NCI-H1694 treated with DMSO at 0.1 percent for 48 hours (cell line): ENCODE measurements around the gene IGFBP5.

Source experiments
- DNase-seq: peaks from one replicate; lab custom pipeline; 2025; lab: John Stamatoyannopoulos, UW

The IGFBP5 gene

DNA sequence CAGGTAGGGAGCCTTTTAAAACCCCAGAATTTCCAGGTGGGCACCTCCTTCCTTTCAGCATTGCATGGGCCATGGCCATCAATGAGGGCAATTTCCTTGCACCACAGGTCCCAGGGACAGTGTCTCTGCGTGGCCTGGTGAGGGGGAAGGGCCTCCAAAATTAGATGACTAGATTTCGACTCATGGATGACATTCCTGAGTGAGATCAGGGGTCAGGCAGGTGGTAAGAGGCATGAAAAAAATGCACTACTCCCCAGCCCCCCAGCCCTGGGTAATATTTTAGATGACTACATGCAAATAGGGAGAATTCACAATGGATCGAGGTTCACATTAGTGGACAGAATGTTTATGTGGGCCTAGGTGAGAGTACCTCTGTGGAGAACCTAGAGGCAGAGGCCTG lies 19.0 kb upstream of the IGFBP5 start:
- DNase-seq = no peak

DNA sequence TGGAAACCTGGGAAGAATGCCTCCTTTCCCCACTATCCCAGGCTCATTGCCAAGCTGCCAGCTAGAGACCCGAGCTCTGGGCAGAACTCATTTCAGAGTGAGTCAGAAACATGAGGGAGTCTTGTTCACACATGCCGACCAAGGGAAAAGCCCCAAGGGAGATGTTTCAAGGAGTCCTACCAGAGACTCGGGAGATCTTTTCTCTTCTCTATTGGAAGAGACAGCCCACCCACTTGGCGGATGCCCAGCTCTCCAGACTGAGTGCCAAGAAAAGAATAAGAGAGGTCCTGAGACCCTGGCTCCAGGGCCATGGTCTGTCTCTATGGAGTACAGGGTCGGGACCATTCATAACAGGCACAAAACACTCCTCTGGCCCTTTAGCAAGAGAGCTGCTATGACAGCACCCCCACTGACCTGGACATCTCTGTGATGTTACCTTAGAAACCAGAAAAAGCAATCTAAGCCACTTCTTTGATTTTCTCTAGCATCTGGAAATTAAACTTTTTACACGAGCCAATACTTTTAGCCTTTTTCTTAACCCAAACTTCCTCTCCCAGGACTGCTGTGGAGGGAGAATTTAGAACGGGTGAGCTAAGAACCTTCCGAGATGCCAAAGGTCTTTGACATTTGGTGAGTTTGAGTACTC lies 18.5 kb upstream of the IGFBP5 start:
- peak; percentile 4 for DNase-seq

DNA sequence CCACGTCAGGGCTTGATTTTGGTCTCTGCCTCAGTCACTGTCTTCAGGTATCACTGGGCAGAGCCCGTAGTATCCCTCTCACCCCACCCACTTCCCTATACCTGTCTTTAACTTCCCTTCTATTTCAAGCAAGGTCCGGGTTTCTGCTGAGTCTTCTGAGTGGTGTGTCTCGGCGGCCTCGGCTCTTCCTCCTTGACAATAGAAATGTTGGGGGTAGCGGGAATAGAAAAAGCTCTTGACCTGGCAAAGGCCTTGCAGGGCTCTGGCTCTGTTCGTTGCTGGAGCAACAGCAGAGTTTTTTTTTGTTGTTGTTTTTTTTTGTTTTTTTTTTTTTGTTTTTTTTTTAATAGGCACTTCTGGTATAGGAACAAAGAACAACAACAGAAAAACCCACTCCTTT lies 16.0 kb upstream of the IGFBP5 start:
- no peak for DNase-seq

DNA sequence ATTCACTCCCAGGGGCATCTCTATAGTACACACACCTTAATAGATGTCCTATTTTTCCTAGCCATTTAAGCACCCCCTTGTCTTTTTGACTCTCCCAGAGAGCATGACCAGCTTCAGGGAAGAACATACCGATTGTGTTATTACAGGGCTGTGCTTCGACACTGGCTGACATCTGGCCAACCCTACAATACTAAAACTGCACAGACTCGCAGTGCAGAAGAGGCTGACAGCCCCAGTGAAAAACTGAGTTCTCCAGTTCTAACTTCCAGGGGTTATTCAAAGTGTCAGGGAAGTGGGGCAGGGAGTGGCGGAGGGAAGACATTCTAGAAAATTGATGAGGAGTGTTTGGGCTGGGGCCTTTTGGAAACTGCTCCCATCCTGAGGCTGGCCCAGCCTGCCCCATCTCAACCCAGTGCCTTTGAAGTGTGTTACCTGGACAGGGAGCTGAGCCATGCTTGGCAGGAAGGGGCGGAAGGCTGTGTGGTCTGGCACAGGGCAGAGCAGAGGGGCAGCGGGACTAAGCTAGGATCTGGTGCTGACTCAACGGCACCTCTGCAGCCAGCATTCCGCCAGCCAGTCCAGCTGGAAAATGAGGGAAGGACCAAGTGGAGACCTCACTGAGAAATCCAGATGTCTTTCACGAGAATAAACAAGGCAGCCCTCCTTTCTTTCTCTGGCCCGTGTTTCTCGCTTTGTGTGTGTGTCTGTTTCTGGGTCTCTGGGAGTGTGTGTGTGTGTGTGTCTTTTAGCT lies 15.4 kb upstream of the IGFBP5 start:
- DNase-seq = no peak

DNA sequence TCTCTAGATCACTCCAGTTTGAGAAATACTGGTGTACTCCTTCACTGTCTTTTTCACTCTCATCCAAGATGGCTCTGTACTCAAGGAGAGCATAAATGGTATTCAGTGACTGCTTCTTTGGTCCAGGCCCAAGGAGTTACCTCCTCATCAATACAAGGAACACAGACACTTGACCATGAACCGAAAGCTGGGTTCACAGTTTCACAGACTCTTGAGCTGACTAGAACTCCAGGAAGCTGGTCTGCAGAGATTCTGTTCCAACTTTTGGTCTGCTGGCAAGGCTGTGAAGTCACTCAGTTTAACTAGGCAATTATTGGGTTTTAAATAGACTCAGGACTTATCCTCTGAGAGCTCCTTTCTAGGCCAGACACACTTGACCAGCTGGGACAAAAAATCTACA lies 7.4 kb upstream of the IGFBP5 start:
- no peak for DNase-seq

DNA sequence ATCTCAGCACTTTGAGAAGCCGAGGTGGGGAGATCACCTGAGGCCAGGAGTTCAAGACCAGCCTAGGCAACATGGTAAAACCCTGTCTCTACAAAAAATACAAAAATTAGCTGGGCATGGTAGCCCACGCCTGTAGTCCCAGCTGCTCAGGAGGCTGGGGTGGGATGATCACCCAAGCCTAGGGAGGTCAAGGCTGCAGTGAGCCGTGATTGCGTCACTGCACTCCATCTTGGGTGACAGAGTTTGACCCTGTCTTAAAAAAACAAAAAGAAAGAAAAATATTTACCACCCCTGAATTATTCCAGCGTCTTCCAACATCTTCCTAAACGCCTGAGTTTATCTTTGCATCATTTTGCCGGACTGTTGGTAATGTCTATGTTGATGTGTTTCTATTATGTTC lies 6.2 kb upstream of the IGFBP5 start:
- no peak for DNase-seq

DNA sequence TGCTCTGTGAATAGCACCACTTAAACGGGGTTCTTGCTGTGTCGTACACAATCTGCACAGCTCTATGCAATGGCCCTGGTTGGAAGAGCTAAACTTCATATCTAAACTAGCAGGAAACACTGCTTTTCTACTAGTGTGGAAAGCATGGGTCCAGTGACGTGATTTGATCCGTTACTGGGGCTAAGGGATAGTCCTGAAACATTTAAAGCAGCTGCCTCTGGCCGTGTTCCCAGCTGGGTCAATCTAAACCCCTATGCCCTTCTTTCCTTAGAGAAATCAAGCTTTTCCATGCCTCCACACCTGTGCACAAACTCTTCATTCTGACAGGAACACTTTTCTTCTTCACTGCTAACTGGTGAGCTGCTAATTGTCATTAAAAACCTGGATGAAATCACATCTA lies 5.4 kb upstream of the IGFBP5 start:
- no peak for DNase-seq

DNA sequence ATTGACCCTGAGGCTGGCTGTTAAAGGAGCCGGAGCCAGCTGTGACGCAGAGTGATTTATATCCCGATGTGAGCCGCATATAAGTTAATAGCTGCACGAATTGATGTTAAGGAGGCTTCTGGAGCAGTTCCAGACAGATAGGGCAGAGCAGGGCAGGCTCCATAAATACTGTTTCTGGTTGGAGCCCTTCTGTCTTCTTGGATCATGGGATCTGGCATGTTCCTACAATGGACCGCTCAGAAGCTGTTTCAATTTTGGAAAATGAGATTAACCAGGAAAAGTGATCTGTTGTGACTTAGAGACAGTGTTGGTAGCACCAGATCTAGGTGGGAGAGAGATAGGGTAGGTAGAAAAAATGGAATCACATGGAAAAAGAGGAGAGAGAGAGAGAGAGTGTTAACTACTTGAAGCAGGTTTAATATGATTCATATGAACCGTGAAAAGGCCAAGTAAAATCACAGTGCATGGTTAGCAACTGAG lies 4.8 kb upstream of the IGFBP5 start:
- DNase-seq = peak; percentile 28

DNA sequence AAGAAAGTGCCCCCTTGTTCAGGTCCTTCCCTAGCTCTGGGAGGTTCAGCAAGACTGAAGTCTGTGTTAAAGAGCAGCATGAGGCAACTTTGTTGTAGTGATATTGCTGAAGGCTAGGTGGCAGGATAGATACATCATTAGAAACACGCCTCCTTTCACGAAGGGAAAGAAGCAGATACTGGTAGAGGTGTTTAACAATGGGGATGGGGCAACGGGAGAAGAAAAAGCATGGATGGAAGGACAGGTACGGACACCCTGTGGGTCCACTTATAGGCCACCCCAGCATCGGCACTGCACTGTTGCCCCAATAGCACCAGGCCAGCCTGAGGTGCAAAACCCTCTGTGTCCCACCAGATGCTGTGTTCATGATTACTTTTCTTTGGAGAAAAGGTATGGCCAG lies 3.5 kb upstream of the IGFBP5 start:
- DNase-seq = peak; percentile 88

DNA sequence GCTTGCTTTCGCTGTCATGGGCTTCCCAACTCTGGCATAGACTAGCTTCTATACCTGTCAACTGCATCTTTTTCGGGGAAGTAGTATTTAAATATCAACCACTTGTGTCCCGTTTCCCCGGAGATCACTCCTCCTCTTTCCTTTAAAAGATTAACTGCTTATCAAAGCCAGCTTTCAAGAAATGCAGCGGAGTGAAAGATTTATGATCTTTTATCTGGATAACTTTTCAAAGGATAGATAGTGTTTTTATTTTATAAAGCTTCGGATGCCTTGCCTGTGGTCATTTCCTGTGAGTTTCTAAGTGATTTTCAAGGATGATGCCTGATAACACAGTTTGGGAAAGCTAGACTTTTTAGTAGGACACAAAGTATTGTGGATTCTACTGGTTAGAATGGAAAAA lies 2.9 kb upstream of the IGFBP5 start:
- no peak for DNase-seq

DNA sequence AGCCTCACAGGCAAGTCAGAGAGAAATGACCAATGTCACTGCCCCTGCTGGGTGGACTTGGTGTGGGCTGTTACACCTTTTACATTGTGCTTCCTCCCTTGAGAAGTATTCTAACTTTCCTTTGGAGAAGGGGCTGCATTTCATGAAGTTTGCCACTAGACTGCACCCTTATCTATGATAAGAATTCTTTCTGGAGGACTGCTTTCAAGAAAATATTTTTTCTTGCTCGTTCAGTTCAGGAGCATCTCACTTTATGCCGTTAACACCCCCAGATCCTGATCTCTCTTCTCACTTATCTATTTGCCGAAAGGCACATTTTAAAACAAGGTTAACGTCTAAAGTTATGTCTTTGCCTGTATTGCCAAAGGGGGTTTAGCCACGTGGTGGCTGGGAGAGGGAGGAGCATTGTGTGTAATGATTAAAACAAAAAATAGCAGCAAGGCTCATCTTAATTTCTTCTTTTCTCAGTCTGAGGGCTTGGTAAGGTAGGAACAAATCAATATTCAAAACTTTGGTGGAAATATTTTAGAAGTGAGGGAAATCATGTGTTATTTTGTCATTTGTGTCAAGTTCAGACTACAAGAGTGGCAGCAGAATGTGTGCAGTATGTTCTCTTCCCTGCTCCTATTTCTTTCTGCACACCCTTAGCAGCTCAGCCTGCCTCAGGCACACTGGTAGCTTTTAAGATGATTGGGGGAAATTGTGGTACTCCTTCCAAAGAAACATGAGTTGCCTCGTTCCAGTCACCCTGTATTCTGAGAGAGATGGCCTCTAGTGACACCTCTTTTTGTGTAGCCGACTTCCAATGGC lies 1.6 kb upstream of the IGFBP5 start:
- DNase-seq = peak; percentile 22

DNA sequence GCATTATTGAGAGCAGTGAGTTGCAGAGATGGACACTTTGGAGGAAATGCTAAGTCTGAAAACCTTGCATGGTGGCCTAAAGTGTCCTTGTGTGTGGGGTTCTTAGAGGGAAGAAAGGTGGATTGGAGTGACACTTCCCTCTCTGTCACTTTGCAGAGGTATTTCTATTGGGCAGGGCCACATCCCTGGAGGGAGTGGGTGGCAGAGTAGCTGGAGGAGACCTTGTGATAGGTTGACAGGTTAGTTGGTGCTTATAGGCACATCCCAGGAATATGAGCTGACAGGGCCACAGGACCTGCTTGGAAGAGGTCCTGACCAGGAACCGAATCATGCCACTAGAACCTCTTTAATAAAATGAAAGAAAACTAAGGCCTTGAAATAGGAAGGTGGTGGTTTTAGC lies 972 bp upstream of the IGFBP5 start:
- no peak for DNase-seq

DNA sequence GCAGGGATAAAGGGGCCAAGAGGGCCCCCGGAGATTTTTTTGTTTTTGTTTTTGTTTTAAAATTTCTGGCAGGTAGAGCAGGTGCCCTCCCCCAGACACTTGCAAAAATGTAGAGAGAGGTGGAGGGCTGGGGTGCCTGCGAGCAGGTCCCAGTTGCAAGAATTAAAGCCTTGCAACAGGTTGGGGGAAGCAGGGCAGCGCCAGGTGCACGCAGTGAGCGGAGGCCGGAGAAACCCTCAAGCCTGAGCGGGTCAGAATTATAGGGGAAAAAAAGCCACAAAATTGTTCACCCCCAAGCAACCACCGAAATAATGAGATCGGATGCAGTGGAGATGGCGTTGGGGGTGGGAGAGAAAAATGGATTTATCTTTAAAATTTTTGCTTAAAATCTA lies 527 bp downstream of the IGFBP5 start:
- DNase-seq = no peak

DNA sequence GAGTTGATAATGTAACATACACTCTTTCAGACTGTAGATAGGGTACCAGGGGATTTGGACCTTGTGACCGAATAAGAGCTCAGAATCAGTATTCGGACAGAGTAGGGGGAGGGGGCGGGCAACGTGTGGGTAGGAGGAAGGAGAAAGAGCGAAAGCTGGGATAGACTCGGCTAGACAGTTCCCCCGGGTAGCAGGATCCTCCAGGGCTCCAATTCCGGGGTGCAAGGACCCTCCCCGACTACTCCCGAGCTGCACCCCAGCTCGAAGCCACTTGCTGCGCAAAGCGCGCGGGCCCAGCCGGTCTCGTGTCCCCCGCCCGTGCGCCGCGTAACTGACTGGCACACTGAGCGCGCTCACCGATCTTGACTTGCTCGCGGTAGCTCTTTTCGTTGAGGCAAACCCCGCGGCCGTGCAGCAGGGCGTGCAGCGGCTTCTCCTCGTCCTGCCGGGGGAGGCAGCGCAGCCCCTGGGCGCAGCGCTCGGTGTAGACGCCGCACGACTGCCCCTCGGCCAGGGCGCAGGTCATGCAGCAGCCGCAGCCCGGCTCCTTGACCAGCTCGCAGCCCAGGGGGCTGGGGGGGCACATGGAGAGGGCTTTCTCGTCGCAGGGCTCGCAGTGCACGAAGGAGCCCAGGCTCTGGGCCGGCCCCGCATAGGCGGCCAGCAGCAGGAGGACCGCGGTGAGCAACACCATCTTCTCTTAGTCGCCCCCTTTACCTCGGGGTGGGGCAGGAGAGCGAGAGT lies 1.1 kb downstream of the IGFBP5 start:
- peak; percentile 55 for DNase-seq

DNA sequence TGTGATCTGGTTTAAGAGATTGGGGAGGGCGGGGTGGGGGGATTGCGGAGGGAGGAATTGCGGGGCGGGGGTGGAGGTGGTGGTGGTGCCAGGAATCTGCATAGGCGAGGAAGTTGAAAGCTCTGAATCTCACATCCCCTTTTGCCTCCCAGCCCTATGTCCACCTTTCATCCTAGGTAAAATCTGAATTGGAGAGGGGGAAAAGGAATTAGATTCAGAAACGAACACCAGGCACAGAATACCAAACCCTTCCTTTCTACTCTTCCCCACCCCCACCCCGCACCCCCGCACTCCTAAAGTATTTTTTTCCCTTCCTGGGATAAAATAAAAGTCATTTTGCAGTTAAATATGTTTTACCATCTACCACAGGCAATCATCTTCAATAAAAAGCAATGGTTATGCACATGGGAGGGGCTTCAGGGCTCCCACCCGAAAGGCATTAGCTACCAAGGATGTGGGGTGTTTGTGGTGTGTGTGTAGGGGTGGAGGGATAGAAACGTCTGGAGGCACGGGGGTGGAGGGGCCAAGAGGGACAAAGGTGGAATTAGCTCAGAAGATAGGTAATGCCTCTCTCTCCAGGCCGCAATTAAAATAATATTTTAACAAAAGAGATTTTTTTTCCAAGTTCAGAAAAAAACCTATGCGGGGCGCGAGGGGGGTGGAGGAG lies 1.8 kb downstream of the IGFBP5 start:
- DNase-seq = peak; percentile 41

DNA sequence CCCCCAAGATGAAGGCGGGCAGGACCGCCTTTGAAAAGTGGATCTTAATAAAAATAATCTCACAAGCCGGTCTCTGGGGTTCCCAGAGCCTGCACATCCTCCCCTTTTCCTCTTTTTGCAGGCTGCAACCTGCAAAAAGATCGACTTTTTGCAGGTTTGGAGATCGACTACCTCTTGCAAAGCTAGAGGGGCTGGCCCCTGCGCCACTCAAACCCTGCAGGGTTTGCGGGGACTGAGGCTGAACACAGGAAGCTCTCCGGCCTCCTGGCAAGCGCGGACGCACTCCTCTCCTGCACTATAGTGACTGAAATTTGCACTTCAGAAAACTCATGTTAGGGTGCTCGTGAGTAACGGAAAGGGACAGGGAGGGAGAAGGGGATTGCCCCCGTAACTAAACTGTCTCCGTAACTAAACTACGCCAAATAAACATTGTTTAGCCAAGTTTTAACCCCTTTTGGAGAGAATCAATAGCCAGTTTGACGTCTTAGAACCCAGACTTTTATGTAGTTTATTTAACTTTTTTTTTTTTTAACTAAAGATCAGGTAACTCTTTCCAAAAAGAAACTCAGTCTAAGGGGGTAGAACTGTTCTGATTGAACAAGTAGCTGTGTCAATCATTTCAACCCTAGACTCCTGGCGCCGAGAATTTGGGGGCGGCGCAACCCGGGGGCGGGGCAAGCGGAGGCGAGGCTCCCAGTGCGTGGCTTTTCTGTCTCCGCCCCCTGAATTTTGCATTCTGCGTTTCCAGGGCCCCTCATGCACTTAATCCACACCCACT lies 2.5 kb downstream of the IGFBP5 start:
- peak; percentile 88 for DNase-seq

DNA sequence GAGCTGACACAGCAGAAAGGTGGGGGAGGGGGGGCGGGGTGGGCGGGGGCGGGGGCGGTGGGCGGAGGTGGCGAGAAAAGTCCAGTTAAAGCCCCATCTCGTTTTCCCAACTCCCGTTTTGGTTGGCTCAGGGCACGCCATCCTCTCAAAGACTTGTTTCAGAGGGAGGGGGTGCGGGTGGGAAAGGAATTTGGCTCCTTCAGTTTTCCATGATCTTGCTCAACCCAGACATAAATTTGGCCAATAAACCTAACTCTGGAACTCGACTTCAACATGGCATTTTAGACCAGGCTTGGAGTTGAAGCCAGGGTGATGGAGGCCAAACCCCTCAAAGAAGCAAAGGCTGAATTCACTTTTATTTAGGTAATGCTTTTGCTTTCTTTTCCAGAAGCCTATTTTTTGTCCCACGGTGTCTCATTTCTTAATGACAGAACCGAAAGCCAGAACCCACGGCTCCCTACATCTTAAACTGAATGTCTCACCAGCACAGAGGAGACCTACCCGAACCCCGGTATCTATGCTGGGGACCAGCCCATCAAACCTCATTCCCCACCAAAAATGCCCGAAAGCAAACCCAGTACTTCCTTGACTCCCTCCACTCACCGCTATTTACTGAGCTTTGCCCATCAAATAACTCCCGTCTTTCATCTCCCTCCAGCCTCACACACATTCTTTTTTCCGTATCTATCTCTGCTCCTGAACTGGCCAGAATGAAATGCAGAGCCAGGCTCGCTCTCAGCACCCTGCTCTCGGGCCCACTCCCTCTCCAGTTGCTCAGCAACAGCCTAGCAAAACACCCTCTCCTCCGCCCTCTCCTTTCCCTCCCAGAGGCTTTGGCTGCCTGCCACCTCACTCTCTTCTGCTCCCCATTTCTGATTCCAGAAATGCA lies 4.3 kb downstream of the IGFBP5 start:
- peak; percentile 89 for DNase-seq

DNA sequence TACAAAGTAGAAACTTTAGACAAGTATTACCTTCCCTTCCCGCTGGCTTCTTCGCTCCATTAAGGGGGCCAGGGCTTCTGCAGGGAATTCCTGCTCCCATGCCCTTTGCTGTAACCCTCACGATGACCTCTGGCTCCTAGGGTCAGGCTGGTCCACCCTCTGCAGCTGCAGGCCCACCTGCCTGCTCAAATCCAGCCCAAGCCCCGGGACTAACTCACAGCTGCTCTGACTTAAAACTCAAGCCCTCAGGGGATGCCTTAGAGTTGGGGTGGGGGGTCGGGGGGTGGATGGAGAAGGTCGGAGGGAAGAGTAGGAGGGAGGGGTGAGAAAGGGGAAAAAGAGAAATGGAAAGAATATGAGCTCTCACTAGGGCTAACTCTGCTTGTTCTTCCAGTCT lies 4.9 kb downstream of the IGFBP5 start:
- no peak for DNase-seq

DNA sequence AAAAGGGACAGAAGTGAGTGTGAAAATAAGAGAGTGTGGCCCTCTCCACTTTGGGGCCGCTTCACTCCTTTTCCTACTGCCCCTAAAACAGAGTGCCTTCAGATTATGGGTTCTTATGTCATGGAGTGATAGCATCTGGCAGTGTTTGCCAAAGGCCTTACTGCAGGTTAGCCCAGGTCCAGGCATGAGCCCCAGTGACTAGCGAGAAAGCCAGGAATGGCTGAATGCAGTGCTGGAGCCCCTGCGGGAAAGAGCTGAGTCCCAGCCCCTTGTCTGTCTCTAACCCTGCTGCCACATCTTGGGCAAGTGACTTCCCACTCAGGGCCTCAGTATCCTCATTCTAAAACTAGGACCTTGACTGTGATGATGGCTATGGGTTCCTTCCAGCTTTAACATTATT lies 6.0 kb downstream of the IGFBP5 start:
- DNase-seq = no peak
